D721Med (cell line): ENCODE measurements around the gene GIPR.

Source experiments
- DNase-seq: peaks from one replicate; pipeline ENCODE4 v3.0.0; 2011; ENCODE audit warnings: low spot score; ENCODE audit not compliant: insufficient read length
- FAIRE-seq: peaks from 2 replicates; lab custom pipeline; 2011; peaks lifted over from hg19 to GRCh38; lab: Jason Lieb, UNC
- CTCF ChIP-seq: IDR thresholded peaks from 2 replicates; pipeline ENCODE4 v1.5.1; 2012; ENCODE audit warnings: mild to moderate bottlenecking, control low read depth; ENCODE audit not compliant: insufficient read depth; ENCODE audit errors: missing control alignments

GIPR gene

GRCh38 chr19:45632468-45633196, 35.4 kb upstream of the GIPR start:
- peak; percentile 94 for DNase-seq
- FAIRE-seq: no peak
- no peak for TF ChIP-seq CTCF

GRCh38 chr19:45636275-45636674, 31.7 kb upstream of the GIPR start:
- FAIRE-seq: no peak
- no peak for TF ChIP-seq CTCF
- DNase-seq: no peak

GRCh38 chr19:45636902-45637301, 31.1 kb upstream of the GIPR start:
- DNase-seq (no peak), FAIRE-seq (no peak)
- TF ChIP-seq CTCF: no peak

GRCh38 chr19:45637890-45638667, 29.9 kb upstream of the GIPR start:
- TF ChIP-seq CTCF: no peak
- DNase-seq: no peak
- FAIRE-seq: no peak

GRCh38 chr19:45638930-45639729, 28.9 kb upstream of the GIPR start, which contains the start of gene EML2:
Gene EML2, minus strand, starts transcription at chr19:45639397. Its CDS starts 21 bp downstream, at chr19:45639376.
- no peak for DNase-seq
- no peak for FAIRE-seq
- TF ChIP-seq CTCF: peak; percentile 23

GRCh38 chr19:45640849-45641273, 27.2 kb upstream of the GIPR start:
- DNase-seq (no peak), FAIRE-seq (no peak)
- no peak for TF ChIP-seq CTCF
